MM.1S (cell line): ENCODE results near the gene TTC28.

ENCODE experiments used
- DNase-seq: peaks from one replicate; pipeline ENCODE4 v3.0.0-alpha.2; 2015
- H2AFZ ChIP-seq: fragments of 300-600 bp; sonication (generic); 2 replicates; pipeline ENCODE4 v1.6.0; 2016; ENCODE audit warnings: antibody characterized with exemption, low read length
- H3F3A ChIP-seq: fragments of 300-600 bp; sonication (generic); 2 replicates; pipeline ENCODE4 v1.6.1; 2016; ENCODE audit warnings: mild to moderate bottlenecking, antibody characterized with exemption, low read length, moderate library complexity, mixed read lengths; ENCODE audit not compliant: insufficient read depth
- H3K27ac ChIP-seq: fragments of 300-600 bp; sonication (generic); 2 replicates; pipeline ENCODE4 v1.5.1; 2016; ENCODE audit warnings: mild to moderate bottlenecking, low read length
- H3K27me3 ChIP-seq: fragments of 300-600 bp; sonication (generic); replicated peaks from 2 replicates; pipeline ENCODE4 v1.6.0; 2016; ENCODE audit warnings: low read length; ENCODE audit not compliant: insufficient read depth
- H3K36me3 ChIP-seq: fragments of 300-600 bp; sonication (generic); replicated peaks from 2 replicates; pipeline ENCODE4 v1.6.1; 2016; ENCODE audit warnings: mild to moderate bottlenecking, low read length, mixed read lengths; ENCODE audit not compliant: insufficient read depth
- H3K4me1 ChIP-seq: fragments of 300-600 bp; sonication (generic); 2 replicates; pipeline ENCODE4 v1.6.1; 2016; ENCODE audit warnings: low read length, mixed read lengths
- H3K4me2 ChIP-seq: fragments of 300-600 bp; sonication (generic); 2 replicates; pipeline ENCODE4 v1.6.0; 2016; ENCODE audit warnings: low read depth, low read length
- H3K4me3 ChIP-seq: fragments of 300-600 bp; sonication (generic); 2 replicates; pipeline ENCODE4 v1.5.1; 2016; ENCODE audit warnings: low read length, mixed read lengths
- H3K79me2 ChIP-seq: fragments of 300-600 bp; sonication (generic); 2 replicates; pipeline ENCODE4 v1.6.1; 2016; ENCODE audit warnings: mixed run types, low read length, mixed read lengths
- H3K9ac ChIP-seq: fragments of 300-600 bp; sonication (generic); 2 replicates; pipeline ENCODE4 v1.6.1; 2016; ENCODE audit warnings: low read length, mixed read lengths
- H3K9me2 ChIP-seq: fragments of 300-600 bp; sonication (generic); replicated peaks from 2 replicates; pipeline ENCODE4 v1.6.1; 2016; ENCODE audit warnings: mild to moderate bottlenecking, low read length, mixed read lengths; ENCODE audit not compliant: insufficient read depth
- H3K9me3 ChIP-seq: fragments of 300-600 bp; sonication (generic); replicated peaks from 2 replicates; pipeline ENCODE4 v1.6.1; 2016; ENCODE audit warnings: mild to moderate bottlenecking, low read length, mixed read lengths; ENCODE audit not compliant: insufficient read depth
- H4K20me1 ChIP-seq: fragments of 300-600 bp; sonication (generic); 2 replicates; pipeline ENCODE4 v1.6.1; 2016; ENCODE audit warnings: mild to moderate bottlenecking, low read length, moderate library complexity, mixed read lengths; ENCODE audit not compliant: insufficient read depth
- EZH2 ChIP-seq: fragments of 300-600 bp; sonication (generic); optimal IDR thresholded peaks from 2 replicates; pipeline ENCODE3; 2017; ENCODE audit warnings: low read depth, mild to moderate bottlenecking, antibody characterized with exemption, low read length, mixed read lengths
- EZH2phosphoT487 ChIP-seq: fragments of 300-600 bp; sonication (generic); IDR thresholded peaks from 2 replicates; pipeline ENCODE4 v1.6.1; 2018; ENCODE audit warnings: antibody characterized with exemption, low read length
- TF ChIP-seq, protein P1 (sequence below): fragments of 300-600 bp; sonication (generic); IDR thresholded peaks from 2 replicates; pipeline ENCODE4 v1.5.1; 2016; ENCODE audit warnings: antibody characterized with exemption, low read length, mixed read lengths

The TTC28 gene

DNA sequence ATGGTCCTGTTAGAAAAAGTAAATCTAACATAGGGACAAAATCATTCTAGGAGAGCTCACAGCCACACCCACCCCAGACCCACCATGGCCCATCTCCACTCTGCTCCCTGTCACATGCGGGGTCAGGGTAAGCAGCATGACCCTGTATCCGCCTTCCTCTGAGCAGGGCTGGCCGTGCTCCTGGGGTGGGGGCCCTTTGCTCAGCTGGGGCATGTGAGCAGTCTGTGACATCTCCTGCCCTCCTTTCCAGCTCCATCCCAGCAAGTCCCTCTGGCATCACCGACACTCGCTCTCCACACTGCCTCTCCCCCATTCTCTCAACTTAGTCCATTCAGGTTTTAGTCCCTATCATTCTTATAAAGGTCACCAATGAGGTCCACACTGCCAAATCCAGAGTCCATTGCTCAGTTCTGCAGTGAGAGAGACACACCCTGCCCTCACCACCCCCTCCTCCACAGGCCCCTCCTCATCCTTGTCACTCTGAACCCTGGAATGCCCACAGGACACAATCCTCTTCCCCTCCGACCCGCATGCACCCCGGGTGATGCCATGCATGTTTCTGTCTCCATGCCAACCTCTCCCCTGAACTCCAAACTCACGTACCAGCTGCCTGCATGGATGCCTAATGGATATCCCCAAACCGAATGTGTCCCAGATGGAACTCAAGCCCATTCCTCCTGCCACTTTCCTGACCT is 695.5 kb downstream of the TTC28 start:
- H3K27ac ChIP-seq = no peak overlapping the region
- no peak overlapping the region for H3K9ac ChIP-seq
- no peaks in the 10 kb centered on the region for H3K27me3 ChIP-seq
- H3K9me3 ChIP-seq = no peaks in the 10 kb centered on the region
- H4K20me1 ChIP-seq = no peaks in the 10 kb centered on the region
- H3K4me3 ChIP-seq = no peak overlapping the region
- no peaks in the 10 kb centered on the region for H3F3A ChIP-seq
- DNase-seq = no peak
- H3K36me3 ChIP-seq = no peaks in the 10 kb centered on the region
- H3K79me2 ChIP-seq = no peaks in the 10 kb centered on the region
- no peaks in the 10 kb centered on the region for H3K4me1 ChIP-seq
- H2AFZ ChIP-seq = no peak overlapping the region
- TF ChIP-seq EZH2phosphoT487 (no peak), EZH2 (no peak)
- TF ChIP-seq, protein P1, sequence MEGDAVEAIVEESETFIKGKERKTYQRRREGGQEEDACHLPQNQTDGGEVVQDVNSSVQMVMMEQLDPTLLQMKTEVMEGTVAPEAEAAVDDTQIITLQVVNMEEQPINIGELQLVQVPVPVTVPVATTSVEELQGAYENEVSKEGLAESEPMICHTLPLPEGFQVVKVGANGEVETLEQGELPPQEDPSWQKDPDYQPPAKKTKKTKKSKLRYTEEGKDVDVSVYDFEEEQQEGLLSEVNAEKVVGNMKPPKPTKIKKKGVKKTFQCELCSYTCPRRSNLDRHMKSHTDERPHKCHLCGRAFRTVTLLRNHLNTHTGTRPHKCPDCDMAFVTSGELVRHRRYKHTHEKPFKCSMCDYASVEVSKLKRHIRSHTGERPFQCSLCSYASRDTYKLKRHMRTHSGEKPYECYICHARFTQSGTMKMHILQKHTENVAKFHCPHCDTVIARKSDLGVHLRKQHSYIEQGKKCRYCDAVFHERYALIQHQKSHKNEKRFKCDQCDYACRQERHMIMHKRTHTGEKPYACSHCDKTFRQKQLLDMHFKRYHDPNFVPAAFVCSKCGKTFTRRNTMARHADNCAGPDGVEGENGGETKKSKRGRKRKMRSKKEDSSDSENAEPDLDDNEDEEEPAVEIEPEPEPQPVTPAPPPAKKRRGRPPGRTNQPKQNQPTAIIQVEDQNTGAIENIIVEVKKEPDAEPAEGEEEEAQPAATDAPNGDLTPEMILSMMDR = no peak
- H3K4me2 ChIP-seq = no peak overlapping the region
- H3K9me2 ChIP-seq = no peaks in the 10 kb centered on the region

DNA sequence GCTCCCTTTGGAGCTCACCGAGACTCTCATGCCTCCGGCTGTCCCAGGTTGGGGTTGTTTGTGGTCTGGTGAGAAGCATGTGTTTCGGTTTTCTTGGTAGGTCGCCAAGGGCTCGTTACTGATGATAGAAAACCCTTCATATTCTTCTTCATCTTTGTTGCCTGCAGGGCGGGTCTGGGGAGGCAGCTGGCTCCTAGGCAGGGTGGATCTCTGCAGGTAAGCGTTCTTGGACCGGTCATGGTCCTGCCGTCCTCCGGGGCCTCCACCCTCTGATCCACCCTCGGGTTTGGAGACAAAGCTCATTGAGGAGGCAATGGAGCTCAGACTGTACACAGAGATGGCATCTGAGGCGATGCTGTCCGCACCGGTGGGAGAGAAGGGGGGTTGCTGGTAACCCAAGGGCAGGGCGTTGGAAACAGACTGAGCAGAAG is 696.3 kb downstream of the TTC28 start:
- no peaks in the 10 kb centered on the region for H3K36me3 ChIP-seq
- no peaks in the 10 kb centered on the region for H4K20me1 ChIP-seq
- H3F3A ChIP-seq = no peaks in the 10 kb centered on the region
- no peaks in the 10 kb centered on the region for H3K4me1 ChIP-seq
- no peak overlapping the region for H3K4me3 ChIP-seq
- no peak for DNase-seq
- no peak overlapping the region for H3K4me2 ChIP-seq
- no peaks in the 10 kb centered on the region for H3K79me2 ChIP-seq
- TF ChIP-seq, protein P1 = no peak
- H3K27me3 ChIP-seq = no peaks in the 10 kb centered on the region
- no peaks in the 10 kb centered on the region for H3K9me3 ChIP-seq
- H2AFZ ChIP-seq = no peak overlapping the region
- H3K27ac ChIP-seq = no peak overlapping the region
- H3K9me2 ChIP-seq = no peaks in the 10 kb centered on the region
- no peak overlapping the region for H3K9ac ChIP-seq

DNA sequence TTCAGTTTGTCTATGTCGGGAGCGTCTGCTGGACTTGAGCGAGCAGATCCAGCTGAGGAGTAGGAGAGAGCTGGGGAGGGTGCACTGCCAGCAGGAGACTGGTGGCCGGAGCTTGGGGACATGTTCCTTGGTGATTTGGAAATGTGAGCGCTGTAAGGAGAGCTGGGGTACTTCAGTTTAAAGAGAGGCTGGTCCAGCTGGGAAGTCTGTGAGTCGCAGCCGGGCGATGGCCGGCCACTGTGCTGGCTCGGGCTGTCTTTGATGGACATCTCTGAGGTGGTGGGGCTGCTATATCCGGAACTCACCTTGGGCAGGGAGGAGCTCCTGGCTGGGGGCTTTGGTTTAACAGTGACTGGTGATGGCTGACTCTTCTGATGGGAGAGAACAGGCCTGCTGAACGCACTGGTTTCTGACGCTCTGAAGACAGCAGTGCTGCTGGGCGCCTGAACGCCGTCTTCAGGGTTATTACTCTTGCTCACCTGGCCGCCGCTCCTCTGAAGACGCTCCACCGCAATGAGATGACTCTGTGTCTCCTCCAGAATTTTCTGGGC is 696.9 kb downstream of the TTC28 start:
- H4K20me1 ChIP-seq = no peaks in the 10 kb centered on the region
- H3K79me2 ChIP-seq = no peaks in the 10 kb centered on the region
- TF ChIP-seq EZH2 (no peak), EZH2phosphoT487 (no peak)
- TF ChIP-seq, protein P1 = no peak
- no peak overlapping the region for H2AFZ ChIP-seq
- no peak overlapping the region for H3K27ac ChIP-seq
- no peaks in the 10 kb centered on the region for H3K4me1 ChIP-seq
- no peaks in the 10 kb centered on the region for H3F3A ChIP-seq
- H3K4me2 ChIP-seq = no peak overlapping the region
- H3K9me2 ChIP-seq = no peaks in the 10 kb centered on the region
- no peak for DNase-seq
- H3K4me3 ChIP-seq = no peak overlapping the region
- no peaks in the 10 kb centered on the region for H3K36me3 ChIP-seq
- no peaks in the 10 kb centered on the region for H3K27me3 ChIP-seq
- H3K9ac ChIP-seq = no peak overlapping the region
- H3K9me3 ChIP-seq = no peaks in the 10 kb centered on the region
